Cardiac septum (tissue), 1 donor: Measurements from ENCODE around the gene ZNF672. TPM values are rescaled to one million over a fixed set of nuclear protein-coding genes. Genes with fewer than 3 reads are reported as not detected.

Source experiments
- microRNA-seq: library from miRNA; unstranded; fragments of <30 nt; microRNA quantifications from one replicate; pipeline ENCODE4 v1.2.0, GENCODE V29; 2020
- total RNA-seq: library from RNA; stranded (reverse); fragmentation: NEBNext Ultra II Directional; extraction: Animal tissue kit (Norgen Biotek cat#: 25700); gene quantifications from one replicate; pipeline ENCODE4 v1.2.1, GENCODE V29; 2021
- donor health status: DM: no; HTN: no; CAD: no.

Gene ZNF672
- total RNA-seq, 1 donor from 2014 or later = 40.7 TPM

Small RNA genes within 50 kb of the gene (microRNA-seq; reads per million reads assigned to microRNA genes)
- gene MIR3124 = 5.8 reads per million, percentile 9 among the genes with 10 or more reads in this experiment

Other genes with a start within 250 kb of the ZNF672 start
- not detected for gene OR2T10, start 240.5 kb upstream of the ZNF672 start, total RNA-seq
- not detected for gene OR2T11, start 203.1 kb upstream of the ZNF672 start, total RNA-seq
- not detected for gene OR2T35, start 192.9 kb upstream of the ZNF672 start, total RNA-seq
- gene OR2T27, start 182.7 kb upstream of the ZNF672 start, total RNA-seq = not detected
- gene OR14I1, start 135.5 kb upstream of the ZNF672 start, total RNA-seq = not detected
- not detected for gene LYPD8, start 82.5 kb upstream of the ZNF672 start, total RNA-seq
- 25.1 TPM for gene SH3BP5L, start 12.3 kb upstream of the ZNF672 start, total RNA-seq
- 18.1 TPM for gene ZNF692, start 20.9 kb downstream of the ZNF672 start, total RNA-seq
- gene PGBD2, start 68.0 kb downstream of the ZNF672 start, total RNA-seq = 2.9 TPM